Activated T-helper 1 cell treated with anti-CD3 and anti-CD28 coated beads, Interleukin-12 subunit alpha, Interleukin-12 subunit beta, Interleukin-2, Interleukin-4 antibody, amounts not matched to agents 30 ng/mL and 10 ng/mL and 1 ng/mL, durations not matched to agents 14 hours and 24 hours and 36 hours (primary cell): ENCODE measurements around the gene ARL5B. TPM values are rescaled to one million over a fixed set of nuclear protein-coding genes. Genes with fewer than 3 reads are reported as not detected.
"Not testable (repeated sequence)": the region's sequence is repeated elsewhere in the genome, so short reads cannot be mapped to it uniquely, and the experiment has no call there.

Experiments used
- DNase-seq: peaks from one replicate; pipeline ENCODE4 v3.0.0; 2021; ENCODE audit warnings: low spot score
- H3K27ac Mint-ChIP-seq: one replicate; pipeline ENCODE4 v1.8.0; 2021; ENCODE audit warnings: mild to moderate bottlenecking, mixed read lengths
- H3K27me3 Mint-ChIP-seq: one replicate; pipeline ENCODE4 v1.8.0; 2022; ENCODE audit warnings: mild to moderate bottlenecking, moderate library complexity, mixed read lengths; ENCODE audit not compliant: insufficient read depth
- H3K36me3 Mint-ChIP-seq: one replicate; pipeline ENCODE4 v1.8.0; 2021; ENCODE audit warnings: low read depth, mixed read lengths
- H3K4me1 Mint-ChIP-seq: one replicate; pipeline ENCODE4 v1.8.0; 2021; ENCODE audit warnings: low read depth, mixed read lengths
- H3K4me3 Mint-ChIP-seq: one replicate; pipeline ENCODE4 v1.8.0; 2021; ENCODE audit warnings: mild to moderate bottlenecking, moderate library complexity, mixed read lengths
- H3K9me3 Mint-ChIP-seq: one replicate; pipeline ENCODE4 v1.8.0; 2021; ENCODE audit warnings: mixed read lengths
- intact Hi-C: fragments of 100-400 bp; cut with micrococcal nuclease; formaldehyde crosslinking; loops from one replicate; pipeline ENCODE4 v1.15.1; 2024
- total RNA-seq: library from RNA; stranded (reverse); gene quantifications from 2 replicates; pipeline ENCODE4 v1.2.3, GENCODE V29; 2022

ARL5B gene, protein sequence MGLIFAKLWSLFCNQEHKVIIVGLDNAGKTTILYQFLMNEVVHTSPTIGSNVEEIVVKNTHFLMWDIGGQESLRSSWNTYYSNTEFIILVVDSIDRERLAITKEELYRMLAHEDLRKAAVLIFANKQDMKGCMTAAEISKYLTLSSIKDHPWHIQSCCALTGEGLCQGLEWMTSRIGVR
- 14.4 and 15.2 TPM in 2 replicates for total RNA-seq

DNA sequence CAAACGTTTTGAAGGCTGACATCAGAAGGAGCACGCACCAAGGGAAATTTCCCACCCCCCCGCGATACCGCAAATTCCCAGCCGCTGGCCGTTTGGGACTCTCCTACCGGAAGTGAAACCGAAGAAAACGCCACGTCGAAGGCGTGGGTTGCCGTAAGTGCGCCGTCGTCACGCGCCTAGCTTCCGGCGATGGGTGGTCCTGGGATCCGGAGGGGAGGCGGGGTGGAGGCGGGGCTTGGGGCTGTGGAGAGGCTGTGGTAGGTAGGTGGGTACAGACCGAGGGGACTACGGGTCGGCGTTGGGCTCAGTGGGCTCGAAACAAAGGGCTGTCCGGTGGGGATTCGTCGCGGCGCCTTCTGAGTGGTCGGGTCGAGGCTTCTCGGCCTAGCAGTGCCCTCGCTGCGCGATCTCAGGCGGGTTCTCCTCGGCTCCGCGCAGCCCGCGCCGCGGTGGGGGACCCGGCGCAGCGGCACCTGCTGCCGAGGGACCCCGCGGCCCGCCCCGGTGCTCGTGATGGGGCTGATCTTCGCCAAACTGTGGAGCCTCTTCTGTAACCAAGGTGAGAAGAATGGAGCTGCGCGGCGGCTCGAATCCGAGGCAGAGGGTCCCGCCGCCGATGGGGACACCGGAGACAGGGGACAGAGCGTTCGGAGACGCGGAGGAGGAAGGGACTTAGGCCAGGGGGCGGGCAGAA, at the start of gene ARL5B:
Gene ARL5B, plus strand, starts transcription at position 307 of the 694 bp plus-strand sequence. Its CDS starts 207 bp downstream, at position 514.
- Mint-ChIP-seq H3K36me3 (peaks cover 15% of the 10 kb centered on the region), H3K4me1 (peaks cover 38% of the 10 kb centered on the region)
- intact Hi-C loops = loop anchor here (1.0 to 10.0 kb wide), 4 partner anchors 8 to 1842 kb away; partner anchors contain the start of genes NSUN6, RSU1 and TRDMT1

DNA sequence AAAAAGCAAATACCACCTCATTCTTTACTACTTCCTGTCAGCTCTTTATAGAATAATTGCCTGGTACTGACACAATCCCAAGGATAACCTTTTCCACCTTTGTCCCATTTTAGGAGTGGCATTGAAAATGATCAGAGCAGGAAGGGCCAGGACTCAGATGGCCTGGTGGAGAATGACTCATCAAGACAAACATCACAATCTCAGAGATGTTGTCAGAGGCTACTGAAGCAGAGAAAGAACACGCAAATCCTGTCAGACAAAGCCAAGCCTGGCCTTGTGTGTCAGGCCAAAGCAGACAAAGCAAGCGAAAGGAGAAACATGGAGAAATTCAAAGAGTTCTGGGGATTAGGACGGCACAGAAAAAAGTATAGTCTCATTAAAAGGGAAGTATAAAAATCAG, 48.7 kb upstream of the ARL5B start:
- peaks cover 29% of the 10 kb centered on the region for H3K36me3 Mint-ChIP-seq
- no peaks in the 10 kb centered on the region for H3K27me3 Mint-ChIP-seq
- H3K4me1 Mint-ChIP-seq = peaks cover 9% of the 10 kb centered on the region
- no peaks in the 10 kb centered on the region for H3K9me3 Mint-ChIP-seq
- H3K4me3 Mint-ChIP-seq = no peak overlapping the region
- DNase-seq = no peak
- H3K27ac Mint-ChIP-seq = no peak overlapping the region
- intact Hi-C loops = no loop called here

More for the DNA sequence above, at the start of gene ARL5B:
- DNase-seq = peak; percentile 92
- Mint-ChIP-seq H3K27ac (peak within 1 kb of the TSS; percentile 98), H3K9me3 (no peaks in the 10 kb centered on the region), H3K27me3 (no peaks in the 10 kb centered on the region), H3K4me3 (peak within 1 kb of the TSS; percentile 100)

DNA sequence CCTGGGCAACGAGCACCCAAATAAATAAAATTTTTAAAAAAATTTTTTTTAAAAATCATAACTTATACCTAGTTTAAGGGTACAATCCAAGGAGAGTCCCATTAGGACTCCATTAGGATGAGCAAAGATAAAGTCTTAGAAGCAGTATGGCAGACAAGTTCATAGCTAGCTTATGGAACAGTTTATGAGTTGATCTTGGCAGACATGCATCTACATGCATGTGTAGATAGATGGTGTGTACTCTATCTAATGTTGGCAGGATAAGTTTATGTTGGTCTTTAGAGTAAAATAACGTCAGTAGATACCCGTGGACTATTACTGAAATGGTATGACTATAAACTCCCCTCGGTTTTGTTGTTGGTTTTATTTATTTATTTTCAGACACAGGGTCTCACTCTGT, 48.1 kb upstream of the ARL5B start:
- H3K36me3 Mint-ChIP-seq = peaks cover 25% of the 10 kb centered on the region
- intact Hi-C loops = no loop called here
- no peak overlapping the region for H3K27ac Mint-ChIP-seq
- no peaks in the 10 kb centered on the region for H3K9me3 Mint-ChIP-seq
- no peak for DNase-seq
- no peaks in the 10 kb centered on the region for H3K27me3 Mint-ChIP-seq
- H3K4me1 Mint-ChIP-seq = peaks cover 9% of the 10 kb centered on the region
- no peak overlapping the region for H3K4me3 Mint-ChIP-seq

DNA sequence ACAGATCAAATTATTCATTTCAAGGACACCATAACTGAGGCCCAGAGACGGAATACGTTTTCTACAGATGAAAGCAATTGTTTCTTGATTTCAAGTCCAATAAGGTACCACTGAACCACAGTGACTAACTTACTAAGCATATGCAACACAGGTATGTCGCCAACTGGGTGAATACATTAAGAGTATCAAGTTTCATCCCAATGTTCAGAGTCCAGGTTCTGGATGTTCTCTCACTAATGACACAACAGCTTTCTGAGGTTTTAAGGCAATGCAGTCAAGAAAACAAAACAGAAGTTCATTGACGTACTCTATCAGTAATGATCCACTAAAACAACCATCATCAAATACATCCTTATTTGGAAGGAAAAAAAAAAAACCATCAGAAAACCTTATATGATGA, 43.6 kb upstream of the ARL5B start:
- H3K9me3 Mint-ChIP-seq = no peaks in the 10 kb centered on the region
- DNase-seq = no peak
- H3K27me3 Mint-ChIP-seq = no peaks in the 10 kb centered on the region
- intact Hi-C loops = no loop called here
- H3K27ac Mint-ChIP-seq = no peak overlapping the region
- H3K36me3 Mint-ChIP-seq = peaks cover 25% of the 10 kb centered on the region
- H3K4me3 Mint-ChIP-seq = no peak overlapping the region
- H3K4me1 Mint-ChIP-seq = peaks cover 10% of the 10 kb centered on the region

DNA sequence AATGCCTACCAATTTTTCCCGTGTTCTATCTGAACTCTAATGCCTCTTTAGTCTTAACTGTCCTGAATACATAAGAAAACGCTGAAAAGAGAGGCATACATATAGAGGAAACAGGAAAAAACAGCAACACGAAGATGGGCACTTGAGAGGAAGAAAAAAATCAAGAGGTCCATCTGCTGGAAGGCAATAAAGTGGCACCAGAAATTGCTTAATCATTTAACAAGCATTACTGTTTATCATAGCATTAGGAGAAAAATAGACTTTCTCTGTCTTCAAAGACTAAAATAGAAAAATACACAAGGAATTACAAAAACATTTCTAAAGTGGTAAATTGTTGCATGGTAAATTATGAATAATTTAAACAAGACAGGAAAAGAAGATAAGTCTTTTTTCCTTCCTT, 42.9 kb upstream of the ARL5B start:
- H3K9me3 Mint-ChIP-seq = no peaks in the 10 kb centered on the region
- no peak for DNase-seq
- H3K4me3 Mint-ChIP-seq = no peak overlapping the region
- H3K36me3 Mint-ChIP-seq = peaks cover 28% of the 10 kb centered on the region
- H3K27me3 Mint-ChIP-seq = no peaks in the 10 kb centered on the region
- no peak overlapping the region for H3K27ac Mint-ChIP-seq
- intact Hi-C loops = no loop called here
- peaks cover 10% of the 10 kb centered on the region for H3K4me1 Mint-ChIP-seq

DNA sequence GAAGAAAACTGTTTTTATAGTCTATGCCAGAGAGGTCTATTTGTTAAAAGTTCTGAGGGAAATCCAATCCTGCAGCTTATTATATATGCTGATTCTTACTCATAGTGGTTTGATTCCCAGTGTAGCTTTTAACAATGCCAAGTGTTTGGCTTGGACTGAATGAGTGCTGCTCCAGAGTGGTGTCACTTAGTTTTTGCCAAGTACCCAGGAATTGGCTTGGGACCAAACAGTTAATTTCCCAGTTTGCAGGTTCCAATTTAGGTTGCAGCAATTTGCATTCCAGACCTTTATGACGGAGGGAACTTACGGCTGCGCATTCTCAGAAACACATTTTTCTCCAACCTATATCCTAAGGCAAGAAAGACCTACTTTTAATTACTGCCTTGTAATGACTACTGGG, 40.2 kb upstream of the ARL5B start:
- peaks cover 33% of the 10 kb centered on the region for H3K36me3 Mint-ChIP-seq
- no peaks in the 10 kb centered on the region for H3K9me3 Mint-ChIP-seq
- DNase-seq = no peak
- no peaks in the 10 kb centered on the region for H3K27me3 Mint-ChIP-seq
- peaks cover 10% of the 10 kb centered on the region for H3K4me1 Mint-ChIP-seq
- no peak overlapping the region for H3K4me3 Mint-ChIP-seq
- no peak overlapping the region for H3K27ac Mint-ChIP-seq
- intact Hi-C loops = no loop called here

DNA sequence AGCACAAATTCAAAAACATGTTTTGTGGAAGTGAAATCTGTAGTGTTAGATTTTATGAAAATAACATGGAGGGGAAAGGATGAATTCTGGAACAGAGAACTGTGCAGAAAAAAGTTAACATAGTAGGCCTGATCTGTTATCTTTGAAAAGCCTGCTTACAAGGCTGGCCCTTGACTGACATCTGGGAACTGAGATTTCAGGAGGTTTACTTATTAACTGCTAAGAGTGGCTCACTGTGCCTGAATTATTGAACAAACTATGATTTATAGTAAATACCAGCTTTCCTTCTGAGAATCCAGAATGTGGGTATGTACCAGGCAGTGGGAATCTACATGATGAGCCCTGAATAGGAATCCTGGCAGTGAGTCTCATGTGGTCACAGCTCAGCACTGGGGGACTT, 38.4 kb upstream of the ARL5B start:
- Mint-ChIP-seq H3K27ac (no peak overlapping the region), H3K9me3 (no peaks in the 10 kb centered on the region), H3K27me3 (no peaks in the 10 kb centered on the region), H3K36me3 (peaks cover 30% of the 10 kb centered on the region), H3K4me3 (no peak overlapping the region), H3K4me1 (peaks cover 10% of the 10 kb centered on the region)
- intact Hi-C loops = no loop called here
- no peak for DNase-seq

DNA sequence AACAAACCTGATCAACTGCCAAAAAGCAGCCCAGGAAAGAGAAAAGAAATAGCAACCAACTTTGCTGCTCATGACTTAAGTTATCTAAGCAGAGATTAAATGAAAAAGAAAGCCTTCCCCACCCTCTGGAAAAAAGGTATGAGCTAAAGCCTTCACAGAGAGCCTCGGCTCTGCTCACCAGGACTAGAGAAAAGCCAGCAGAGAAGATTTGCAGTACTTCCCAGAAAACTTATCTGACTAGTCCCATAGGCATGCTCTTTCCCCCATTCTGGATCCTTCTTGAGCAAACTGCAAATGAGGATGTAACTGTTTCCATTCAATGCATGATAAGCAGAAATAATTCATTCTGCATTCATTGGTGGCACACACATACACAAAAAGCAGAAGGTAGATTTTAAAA, 35.6 kb upstream of the ARL5B start:
- H3K27me3 Mint-ChIP-seq, H3K4me3 Mint-ChIP-seq, H3K9me3 Mint-ChIP-seq, DNase-seq, H3K27ac Mint-ChIP-seq, intact Hi-C loops: not testable (repeated sequence)
- H3K36me3 Mint-ChIP-seq = peaks cover 21% of the 10 kb centered on the region
- H3K4me1 Mint-ChIP-seq = peaks cover 10% of the 10 kb centered on the region

DNA sequence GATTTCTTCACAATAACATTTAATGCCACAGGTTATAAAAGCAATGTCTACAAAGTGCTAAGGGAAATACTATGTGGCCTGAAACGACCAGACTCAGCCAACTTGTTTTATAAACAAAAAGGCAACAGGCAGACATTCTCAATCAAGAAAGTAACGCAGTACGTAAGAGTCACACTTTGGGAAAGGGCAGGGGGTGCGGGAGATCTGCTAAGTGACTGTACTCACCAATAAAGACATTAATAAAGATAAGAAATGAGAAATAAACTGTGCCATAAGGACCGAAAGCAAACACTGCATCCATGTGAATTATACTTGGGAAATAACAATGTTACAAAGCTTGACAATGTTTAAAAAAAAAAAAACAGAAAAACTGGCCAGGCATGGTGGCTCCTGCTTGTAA, 33.3 kb upstream of the ARL5B start:
- intact Hi-C loops = loop anchor here (2.0 kb wide), 1 partner anchor 25 kb away; the partner anchor contains the start of gene NSUN6
- peaks cover 10% of the 10 kb centered on the region for H3K4me1 Mint-ChIP-seq
- peaks cover 18% of the 10 kb centered on the region for H3K36me3 Mint-ChIP-seq
- H3K27me3 Mint-ChIP-seq = no peaks in the 10 kb centered on the region
- no peak for DNase-seq
- no peaks in the 10 kb centered on the region for H3K9me3 Mint-ChIP-seq
- no peak overlapping the region for H3K27ac Mint-ChIP-seq
- peak overlapping the region; percentile 32 for H3K4me3 Mint-ChIP-seq

DNA sequence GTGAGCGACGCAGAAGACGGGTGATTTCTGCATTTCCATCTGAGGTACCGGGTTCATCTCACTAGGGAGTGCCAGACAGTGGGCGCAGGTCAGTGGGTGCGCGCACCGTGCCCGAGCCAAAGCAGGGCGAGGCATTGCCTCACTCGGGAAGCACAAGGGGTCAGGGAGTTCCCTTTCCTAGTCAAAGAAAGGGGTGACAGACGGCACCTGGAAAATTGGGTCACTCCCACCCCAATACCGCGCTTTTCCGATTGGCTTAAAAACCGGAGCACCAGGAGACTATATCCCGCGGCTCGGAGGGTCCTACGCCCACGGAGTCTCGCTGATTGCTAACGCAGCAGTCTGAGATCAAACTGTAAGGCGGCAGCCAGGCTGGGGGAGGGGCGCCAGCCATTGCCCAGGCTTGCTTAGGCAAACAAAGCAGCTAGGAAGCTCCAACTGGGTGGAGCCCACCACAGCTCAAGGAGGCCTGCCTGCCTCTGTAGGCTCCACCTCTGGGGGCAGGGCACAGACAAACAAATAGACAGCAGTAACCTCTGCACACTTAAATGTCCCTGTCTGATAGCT, 31.7 kb upstream of the ARL5B start:
- Mint-ChIP-seq H3K27ac (peak overlapping the region; percentile 58), H3K4me3 (peak overlapping the region; percentile 82), H3K36me3 (peaks cover 11% of the 10 kb centered on the region), H3K4me1 (peaks cover 10% of the 10 kb centered on the region)
- H3K27me3 Mint-ChIP-seq, H3K9me3 Mint-ChIP-seq: not testable (repeated sequence)
- intact Hi-C loops = loop anchor here (2.0 kb wide), 1 partner anchor 23 kb away; the partner anchor contains the start of gene NSUN6
- peak; percentile 63 for DNase-seq

DNA sequence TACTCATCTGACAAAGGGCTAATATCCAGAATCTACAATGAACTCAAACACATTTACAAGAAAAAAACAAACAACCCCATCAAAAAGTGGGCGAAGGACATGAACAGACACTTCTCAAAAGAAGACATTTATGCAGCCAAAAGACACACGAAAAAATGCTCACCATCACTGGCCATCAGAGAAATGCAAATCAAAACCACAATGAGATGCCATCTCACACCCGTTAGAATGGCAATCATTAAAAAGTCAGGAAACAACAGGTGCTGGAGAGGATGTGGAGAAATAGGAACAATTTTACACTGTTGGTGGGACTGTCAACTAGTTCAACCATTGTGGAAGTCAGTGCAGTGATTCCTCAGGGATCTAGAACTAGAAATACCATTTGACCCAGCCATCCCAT, 26.7 kb upstream of the ARL5B start:
- DNase-seq, H3K27ac Mint-ChIP-seq, H3K4me1 Mint-ChIP-seq, H3K9me3 Mint-ChIP-seq, intact Hi-C loops, H3K4me3 Mint-ChIP-seq, H3K27me3 Mint-ChIP-seq: not testable (repeated sequence)
- peaks cover 13% of the 10 kb centered on the region for H3K36me3 Mint-ChIP-seq

DNA sequence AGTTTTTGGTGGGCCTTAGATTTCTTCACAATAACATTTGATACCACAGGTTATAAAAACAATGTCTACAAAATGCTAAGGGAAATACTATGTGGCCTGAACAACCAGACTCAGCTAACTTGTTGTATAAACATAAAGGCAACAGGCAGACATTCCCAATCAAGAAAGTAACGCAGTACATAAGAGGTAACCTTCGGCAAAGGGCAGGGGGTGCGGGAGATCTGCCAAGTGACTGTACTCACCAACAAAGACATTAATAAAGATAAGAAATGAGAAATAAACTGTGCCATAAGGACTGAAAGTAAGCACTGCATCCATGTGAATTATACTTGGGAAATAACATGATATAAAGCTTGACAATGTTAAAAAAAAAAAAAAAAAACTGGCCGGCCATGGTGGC, 23.2 kb upstream of the ARL5B start:
- Mint-ChIP-seq H3K9me3 (peaks cover 3% of the 10 kb centered on the region), H3K4me3 (no peak overlapping the region), H3K4me1 (no peaks in the 10 kb centered on the region), H3K27me3 (no peaks in the 10 kb centered on the region), H3K36me3 (peaks cover 13% of the 10 kb centered on the region), H3K27ac (no peak overlapping the region)
- DNase-seq = no peak
- intact Hi-C loops = no loop called here

DNA sequence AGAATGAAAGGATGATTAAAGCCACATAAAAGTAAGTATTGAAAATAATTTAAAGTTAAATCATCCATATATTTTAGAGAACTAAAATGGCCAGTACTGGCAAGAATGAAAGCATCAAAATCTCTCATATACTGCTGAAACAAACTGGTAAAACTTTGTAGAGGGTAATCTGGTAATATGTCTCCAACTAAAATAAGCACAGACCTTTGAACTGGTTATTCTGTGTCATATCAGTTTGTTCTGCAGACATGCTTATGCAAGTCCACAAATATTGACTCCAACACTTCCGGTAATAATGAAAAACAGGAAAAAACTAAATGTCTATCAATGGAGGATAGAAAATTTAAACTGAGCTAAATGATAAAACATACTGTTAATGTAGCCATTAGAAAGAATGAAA, 21.8 kb upstream of the ARL5B start:
- H3K27me3 Mint-ChIP-seq, H3K4me1 Mint-ChIP-seq, H3K27ac Mint-ChIP-seq, H3K9me3 Mint-ChIP-seq, H3K4me3 Mint-ChIP-seq, DNase-seq, intact Hi-C loops: not testable (repeated sequence)
- peaks cover 13% of the 10 kb centered on the region for H3K36me3 Mint-ChIP-seq
